PC-9 (cell line): ENCODE data around the gene COG3.

ENCODE experiments used
- CTCF ChIP-seq: fragments of 200-600 bp; sonication (generic); conservative IDR thresholded peaks from 2 replicates; pipeline ENCODE4 v1.6.1; 2017; ENCODE audit warnings: mixed run types, antibody characterized with exemption, mild to moderate bottlenecking, moderate library complexity
- EZH2 ChIP-seq: fragments of 200-600 bp; sonication (generic); IDR thresholded peaks from 2 replicates; pipeline ENCODE4 v1.8.0; 2017; ENCODE audit warnings: antibody characterized with exemption, low read depth

- TF ChIP-seq EZH2 (no peak), CTCF (no peak)
Observed at GRCh38 chr13:45437947-45438346, 26.8 kb upstream of the COG3 start.
